ENCODE measurements around the gene ATXN7.

Gene ATXN7

DNA sequence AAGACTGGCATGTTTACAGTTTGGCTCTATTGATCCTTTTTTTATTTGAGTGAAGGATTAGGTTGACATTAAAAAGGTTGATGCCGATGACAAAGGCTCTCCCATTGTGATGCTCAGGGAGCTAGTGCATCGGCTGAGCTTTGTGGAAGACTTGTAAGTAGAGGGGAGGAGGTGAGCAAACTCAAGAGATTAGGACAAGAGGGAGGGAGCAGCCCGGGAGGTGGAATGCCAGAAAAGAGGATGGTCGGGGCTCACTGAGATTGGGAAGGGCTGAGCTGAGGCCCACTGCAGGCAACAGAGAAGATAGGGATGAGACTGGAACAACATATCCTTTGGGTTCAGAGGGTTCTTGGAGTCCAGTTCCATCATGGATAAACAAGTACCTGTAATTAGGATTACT lies 186.2 kb downstream of the ATXN7 start:
- no peak for DNase-seq (ENCODE audit: low read depth)
